SK-N-SH (cell line): ENCODE measurements around the gene GPR75. TPM values are rescaled to one million over a fixed set of nuclear protein-coding genes. Genes with fewer than 3 reads are reported as not detected.

Source experiments
- CTCF ChIA-PET: fragments of 300-600, 350-600 bp; formaldehyde crosslinking; extraction: SDS; loops from one replicate; lab custom pipeline; 2021; lab: Yijun Ruan, JAX
- POLR2A ChIA-PET: fragments of 350-600 bp; sonication (Branson Sonifier 250); formaldehyde crosslinking; extraction: SDS; loops from one replicate; lab custom pipeline; 2020; ENCODE audit warnings: antibody characterized with exemption, inconsistent platforms; lab: Yijun Ruan, JAX
- DNase-seq: peaks from one replicate; pipeline ENCODE4 v3.0.0; 2012
- H2AFZ ChIP-seq: fragments of 200-600 bp; sonication (generic); 2 replicates; pipeline ENCODE4 v1.8.1; 2016; ENCODE audit warnings: antibody characterized with exemption, mild to moderate bottlenecking, low read depth
- H3F3A ChIP-seq: fragments of 200-600 bp; sonication (generic); replicated peaks from 2 replicates; pipeline ENCODE3; 2016; ENCODE audit warnings: antibody characterized with exemption, mild to moderate bottlenecking; ENCODE audit not compliant: insufficient read depth
- H3K27ac ChIP-seq, 2 experiments: fragments of 200-500 bp in 1 of 2; fragments of 200-600 bp in 1 of 2; sonication (Bioruptor generic) in 1 of 2; sonication (generic), shearing (Covaris generic) in 1 of 2; 2 replicates each; pipeline versions ENCODE4 v1.5.1 to v1.6.1; 2014 to 2016; ENCODE audit warnings: low read depth in 2 of 2, inconsistent platforms in 1 of 2, low read length in 1 of 2, mild to moderate bottlenecking in 1 of 2, mixed read lengths in 1 of 2
- H3K27me3 ChIP-seq: fragments of 200-600 bp; sonication (generic), shearing (Covaris generic); 2 replicates; pipeline ENCODE4 v1.6.1; 2016; ENCODE audit warnings: mixed run types; ENCODE audit not compliant: insufficient read depth
- H3K36me3 ChIP-seq, 2 experiments: fragments of 200-500 bp in 1 of 2; fragments of 200-600 bp in 1 of 2; sonication (Bioruptor generic) in 1 of 2; sonication (generic) in 1 of 2; replicated peaks in 1 of 2; 2 replicates each; pipeline versions ENCODE3 to v1.5.1; 2014 to 2016; ENCODE audit warnings: low read length in 1 of 2, mild to moderate bottlenecking in 1 of 2; ENCODE audit not compliant: insufficient read depth in 2 of 2, control insufficient read depth in 1 of 2
- H3K4me1 ChIP-seq, 2 experiments: fragments of 200-500 bp in 1 of 2; fragments of 200-600 bp in 1 of 2; sonication (Bioruptor generic) in 1 of 2; sonication (generic), shearing (Covaris generic) in 1 of 2; 2 replicates each; pipeline versions ENCODE4 v1.5.1 to v1.6.1; 2014 to 2016; ENCODE audit warnings: low read depth in 1 of 2, low read length in 1 of 2, mixed run types in 1 of 2; ENCODE audit not compliant: insufficient read depth in 2 of 2, control insufficient read depth in 1 of 2
- H3K4me2 ChIP-seq: fragments of 200-600 bp; sonication (generic), shearing (Covaris generic); 2 replicates; pipeline ENCODE4 v1.6.1; 2017; ENCODE audit warnings: mixed run types
- H3K4me3 ChIP-seq, 2 experiments: fragments of 200-500 bp in 1 of 2; fragments of 200-600 bp in 1 of 2; sonication (Bioruptor generic) in 1 of 2; sonication (generic), shearing (Covaris generic) in 1 of 2; 2 replicates each; pipeline versions ENCODE4 v1.5.1 to v1.8.1; 2014 to 2016; ENCODE audit warnings: low read depth in 2 of 2, inconsistent platforms in 1 of 2, low read length in 1 of 2, mild to moderate bottlenecking in 1 of 2, mixed read lengths in 1 of 2, moderate library complexity in 1 of 2
- H3K79me2 ChIP-seq: fragments of 200-600 bp; sonication (generic); 2 replicates; pipeline ENCODE4 v1.8.1; 2017; ENCODE audit warnings: mild to moderate bottlenecking; ENCODE audit not compliant: insufficient read depth
- H3K9ac ChIP-seq: fragments of 200-600 bp; sonication (generic); 2 replicates; pipeline ENCODE4 v1.6.1; 2017; ENCODE audit warnings: mixed run types
- H3K9me2 ChIP-seq: fragments of 200-600 bp; sonication (generic); 2 replicates; pipeline ENCODE4 v1.6.1; 2017; ENCODE audit warnings: mixed run types
- H3K9me3 ChIP-seq: fragments of 200-600 bp; sonication (generic); 2 replicates; pipeline ENCODE4 v1.6.1; 2017; ENCODE audit warnings: mixed run types, mild to moderate bottlenecking, moderate library complexity
- H4K20me1 ChIP-seq: fragments of 200-600 bp; sonication (generic); 2 replicates; pipeline ENCODE4 v1.6.1; 2017; ENCODE audit warnings: mild to moderate bottlenecking, mixed run types; ENCODE audit not compliant: insufficient read depth
- ELF1 ChIP-seq: IDR thresholded peaks from 2 replicates; pipeline ENCODE4 v1.4.0; 2012
- FOXM1 ChIP-seq: IDR thresholded peaks from 2 replicates; pipeline ENCODE4 v1.4.0; 2012; ENCODE audit warnings: low read depth, mild to moderate bottlenecking
- JUND ChIP-seq: IDR thresholded peaks from 2 replicates; pipeline ENCODE4 v1.4.0; 2012
- NFIC ChIP-seq: IDR thresholded peaks from 2 replicates; pipeline ENCODE4 v1.4.0; 2012; ENCODE audit warnings: borderline replicate concordance
- POLR2AphosphoS5 ChIP-seq: IDR thresholded peaks from 2 replicates; pipeline ENCODE4 v1.6.1; 2012; ENCODE audit warnings: low read depth, low read length
- RAD21 ChIP-seq: IDR thresholded peaks from 2 replicates; pipeline ENCODE4 v1.6.1; 2012; ENCODE audit warnings: mild to moderate bottlenecking, low read length
- RFX5 ChIP-seq: IDR thresholded peaks from 2 replicates; pipeline ENCODE4 v1.6.1; 2012; ENCODE audit warnings: mild to moderate bottlenecking, improper control_type of control experiment, low read length
- SMC3 ChIP-seq: IDR thresholded peaks from 2 replicates; pipeline ENCODE4 v1.6.1; 2012; ENCODE audit warnings: low read depth, low read length, improper control_type of control experiment
- TCF12 ChIP-seq: IDR thresholded peaks from 2 replicates; pipeline ENCODE4 v1.4.0; 2012
- WGBS: methylation state at CpG from one replicate; pipeline ENCODE4 v1.1.6; 2017; ENCODE audit warnings: low lambda C conversion rate; 5-methylcytosine and 5-hydroxymethylcytosine counted together
- polyA plus RNA-seq, 3 experiments: library from polyadenylated mRNA; depleted of rRNA; stranded (reverse); fragments of >200 nt; gene quantifications; 2 replicates each; pipeline ENCODE4 v1.2.3, GENCODE V29; 2012
- TF ChIP-seq, protein P1 (sequence below): IDR thresholded peaks from 2 replicates; pipeline ENCODE4; 2012
- TF ChIP-seq, protein P2 (sequence below): fragments of 150-350 bp; IDR thresholded peaks from 2 replicates; pipeline ENCODE4 v1.6.1; 2016; ENCODE audit warnings: mild to moderate bottlenecking, low read depth, low read length
- TF ChIP-seq, protein P3 (sequence below): IDR thresholded peaks from 2 replicates; pipeline ENCODE4 v1.4.0; 2012; ENCODE audit warnings: low read depth, borderline replicate concordance

GPR75 gene
- polyA plus RNA-seq, 1 of the 3 experiments (the other 2 are of a cell fraction) = 1.8 TPM

DNA sequence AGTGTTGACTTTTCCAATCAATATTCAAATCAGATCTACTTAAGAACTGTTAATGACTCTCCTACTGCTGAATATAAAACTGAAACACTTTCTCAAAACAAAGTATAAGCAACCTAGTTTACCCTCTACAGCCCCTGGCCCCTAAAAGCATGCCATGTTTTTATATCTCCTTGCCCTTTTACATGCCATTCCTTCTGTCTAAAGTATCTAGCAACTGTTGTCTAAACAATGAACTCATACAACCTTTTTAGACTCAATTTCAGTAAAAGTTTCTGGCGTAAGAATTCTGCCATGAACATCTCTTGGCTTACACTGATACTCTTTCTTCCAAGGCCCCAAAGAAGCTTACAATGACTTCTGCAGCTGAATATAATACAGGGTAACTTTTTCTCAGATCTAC lies 47.8 kb upstream of the GPR75 start:
- Histone ChIP-seq H3K9ac (no peak overlapping the region), H3K36me3 (peaks cover 63 to 72% of the 10 kb centered on the region in 2 experiments)
- WGBS = 100% methylated on average over 1 of the region's 1 CpG

DNA sequence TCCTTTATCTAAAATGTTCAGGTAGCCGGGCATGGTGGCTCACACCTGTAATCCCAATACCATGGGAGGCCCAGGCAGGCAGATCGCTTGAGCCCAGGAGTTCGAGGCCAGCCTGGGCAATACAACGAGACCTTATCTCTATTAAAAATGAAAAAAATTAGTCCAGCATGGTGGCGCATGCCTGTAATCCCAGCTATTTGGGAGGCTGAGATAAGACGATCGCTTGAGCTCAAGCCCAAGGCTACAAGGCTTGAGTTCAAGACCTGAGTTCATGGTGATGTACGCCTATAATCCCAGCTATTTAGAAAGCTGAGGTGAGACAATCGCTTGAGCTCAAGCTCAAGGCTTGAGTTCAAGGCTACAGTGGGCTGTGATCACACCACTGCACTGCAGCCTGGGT lies 45.6 kb upstream of the GPR75 start:
- no peak for TF ChIP-seq FOXM1
- no peak for TF ChIP-seq RAD21
- TF ChIP-seq SMC3 = no peak
- no peak for TF ChIP-seq ELF1
- TF ChIP-seq POLR2AphosphoS5 = no peak
- TF ChIP-seq, protein P1, sequence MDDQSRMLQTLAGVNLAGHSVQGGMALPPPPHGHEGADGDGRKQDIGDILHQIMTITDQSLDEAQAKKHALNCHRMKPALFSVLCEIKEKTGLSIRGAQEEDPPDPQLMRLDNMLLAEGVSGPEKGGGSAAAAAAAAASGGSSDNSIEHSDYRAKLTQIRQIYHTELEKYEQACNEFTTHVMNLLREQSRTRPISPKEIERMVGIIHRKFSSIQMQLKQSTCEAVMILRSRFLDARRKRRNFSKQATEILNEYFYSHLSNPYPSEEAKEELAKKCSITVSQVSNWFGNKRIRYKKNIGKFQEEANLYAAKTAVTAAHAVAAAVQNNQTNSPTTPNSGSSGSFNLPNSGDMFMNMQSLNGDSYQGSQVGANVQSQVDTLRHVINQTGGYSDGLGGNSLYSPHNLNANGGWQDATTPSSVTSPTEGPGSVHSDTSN = no peak
- TF ChIP-seq TCF12 = no peak
- no peak for TF ChIP-seq RFX5
- TF ChIP-seq NFIC = no peak
- TF ChIP-seq, protein P2, sequence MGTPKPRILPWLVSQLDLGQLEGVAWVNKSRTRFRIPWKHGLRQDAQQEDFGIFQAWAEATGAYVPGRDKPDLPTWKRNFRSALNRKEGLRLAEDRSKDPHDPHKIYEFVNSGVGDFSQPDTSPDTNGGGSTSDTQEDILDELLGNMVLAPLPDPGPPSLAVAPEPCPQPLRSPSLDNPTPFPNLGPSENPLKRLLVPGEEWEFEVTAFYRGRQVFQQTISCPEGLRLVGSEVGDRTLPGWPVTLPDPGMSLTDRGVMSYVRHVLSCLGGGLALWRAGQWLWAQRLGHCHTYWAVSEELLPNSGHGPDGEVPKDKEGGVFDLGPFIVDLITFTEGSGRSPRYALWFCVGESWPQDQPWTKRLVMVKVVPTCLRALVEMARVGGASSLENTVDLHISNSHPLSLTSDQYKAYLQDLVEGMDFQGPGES = no peak
- no peak for TF ChIP-seq JUND
- TF ChIP-seq, protein P3, sequence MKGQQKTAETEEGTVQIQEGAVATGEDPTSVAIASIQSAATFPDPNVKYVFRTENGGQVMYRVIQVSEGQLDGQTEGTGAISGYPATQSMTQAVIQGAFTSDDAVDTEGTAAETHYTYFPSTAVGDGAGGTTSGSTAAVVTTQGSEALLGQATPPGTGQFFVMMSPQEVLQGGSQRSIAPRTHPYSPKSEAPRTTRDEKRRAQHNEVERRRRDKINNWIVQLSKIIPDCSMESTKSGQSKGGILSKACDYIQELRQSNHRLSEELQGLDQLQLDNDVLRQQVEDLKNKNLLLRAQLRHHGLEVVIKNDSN = no peak
- Histone ChIP-seq H3F3A (no peaks in the 10 kb centered on the region), H3K9ac (no peak overlapping the region), H3K27ac (no peak overlapping the region), H3K4me2 (no peak overlapping the region), H4K20me1 (no peaks in the 10 kb centered on the region), H3K79me2 (no peaks in the 10 kb centered on the region), H3K27me3 (no peaks in the 10 kb centered on the region), H3K36me3 (peaks cover 82 to 83% of the 10 kb centered on the region in 2 experiments), H3K9me2 (no peaks in the 10 kb centered on the region), H2AFZ (no peak overlapping the region), H3K4me3 (no peak overlapping the region), H3K4me1 (no peaks in the 10 kb centered on the region), H3K9me3 (no peaks in the 10 kb centered on the region)
- ChIA-PET CTCF (interaction anchor here (1.4 kb wide), 1 partner anchor 17 kb away, joined by 4 read pairs; no protein-coding TSS in a partner anchor), POLR2A (no interaction called here)
- 92% methylated on average over 9 of the region's 9 CpGs for WGBS
- DNase-seq = no peak

More for the DNA sequence above, 47.8 kb upstream of the GPR75 start:
- TF ChIP-seq POLR2AphosphoS5 (no peak), RFX5 (no peak)
- no peak overlapping the region for H3K4me3 ChIP-seq
- H2AFZ ChIP-seq = no peak overlapping the region
- no peak overlapping the region for H3K27ac ChIP-seq
- H4K20me1 ChIP-seq = no peaks in the 10 kb centered on the region
- H3K9me2 ChIP-seq = no peaks in the 10 kb centered on the region
- H3K27me3 ChIP-seq = no peaks in the 10 kb centered on the region
- CTCF ChIA-PET = no interaction called here
- POLR2A ChIA-PET = no interaction called here
- no peak overlapping the region for H3K4me2 ChIP-seq
- no peaks in the 10 kb centered on the region for H3F3A ChIP-seq
- DNase-seq = no peak
- 0 out of 2 replicates have a peak, but pooled peaks cover 7% of the 10 kb centered on the region for H3K79me2 ChIP-seq
- no peaks in the 10 kb centered on the region for H3K9me3 ChIP-seq
- no peaks in the 10 kb centered on the region; a peak in 1 of 4 replicates for H3K4me1 ChIP-seq
